GM12878 (cell line): ENCODE measurements around the gene CFB. TPM values are rescaled to one million over a fixed set of nuclear protein-coding genes. Genes with fewer than 3 reads are reported as not detected.

ENCODE experiments used
- ATAC-seq: fragments of 200-7000 bp; cut with Tn5 transposase; 3 replicates; pipeline ENCODE4 v1.9.1; 2020; ENCODE audit warnings: mild to moderate bottlenecking, moderate library complexity
- BruUV-seq: library from RNA; stranded (reverse); fragments of 400-500 nt; replicated peaks from 2 replicates; lab custom pipeline; 2021; lab: Mats Ljungman, UMichigan
- CTCF ChIA-PET: fragments of 300-600 bp; sonication (Branson Sonifier 250); formaldehyde crosslinking; extraction: SDS; loops from one replicate; lab custom pipeline; 2021; ENCODE audit warnings: inconsistent platforms; lab: Yijun Ruan, JAX
- POLR2A ChIA-PET: fragments of 350-600 bp; formaldehyde crosslinking; extraction: SDS; loops from one replicate; lab custom pipeline; 2021; ENCODE audit warnings: inconsistent platforms; lab: Charles Lee
- RAD21 ChIA-PET: fragments of 300-600 bp; sonication (Branson Sonifier 250); formaldehyde crosslinking; loops from one replicate; lab custom pipeline; 2023; ENCODE audit warnings: antibody characterized with exemption; ENCODE audit not compliant: unreplicated experiment; lab: Charles Lee
- SMC1A ChIA-PET: fragments of 300-600 bp; sonication (Branson Sonifier 250); formaldehyde crosslinking; loops from one replicate; lab custom pipeline; 2023; ENCODE audit not compliant: unreplicated experiment, uncharacterized antibody; lab: Charles Lee
- DNase-seq: peaks from one replicate; pipeline ENCODE4 v3.0.0-alpha.2; 2011; ENCODE audit warnings: low read depth, low spot score
- FAIRE-seq: peaks from 3 replicates; lab custom pipeline; 2011; peaks lifted over from hg19 to GRCh38; lab: Jason Lieb, UNC
- H2AFZ ChIP-seq: 2 replicates; pipeline ENCODE4 v1.6.0; 2011; ENCODE audit warnings: low read depth, low read length, control low read depth; ENCODE audit not compliant: control insufficient read depth
- H3K27ac ChIP-seq: 2 replicates; pipeline ENCODE4 v1.5.1; 2011; ENCODE audit warnings: control low read depth; ENCODE audit not compliant: control insufficient read depth, insufficient read depth
- H3K27me3 ChIP-seq, 2 experiments: replicated peaks in 1 of 2; 2 replicates each; pipeline versions ENCODE4 v1.6.0 to v1.6.1; 2011; ENCODE audit warnings: low read length in 1 of 2; ENCODE audit not compliant: control insufficient read depth in 2 of 2, insufficient read depth in 2 of 2
- H3K36me3 ChIP-seq, 2 experiments: 2 replicates each; pipeline ENCODE4 v1.5.1; 2011; ENCODE audit warnings: low read length in 1 of 2; ENCODE audit not compliant: control insufficient read depth in 2 of 2, insufficient read depth in 2 of 2
- H3K4me1 ChIP-seq: 2 replicates; pipeline ENCODE4 v1.6.1; 2011; ENCODE audit warnings: mild to moderate bottlenecking, low read length, moderate library complexity, mixed read lengths; ENCODE audit not compliant: control insufficient read depth, insufficient read depth
- H3K4me2 ChIP-seq: 2 replicates; pipeline ENCODE4 v1.6.0; 2011; ENCODE audit warnings: control low read depth; ENCODE audit not compliant: control insufficient read depth, insufficient read depth
- H3K4me3 ChIP-seq: fragments of 200-600 bp; sonication (generic); 2 replicates; pipeline ENCODE4 v1.5.1; 2016
- H3K79me2 ChIP-seq: 2 replicates; pipeline ENCODE4 v1.6.0; 2011; ENCODE audit warnings: low read length; ENCODE audit not compliant: control insufficient read depth, insufficient read depth
- H3K9ac ChIP-seq: 2 replicates; pipeline ENCODE4 v1.8.0; 2011; ENCODE audit warnings: low read length, control low read depth, mixed read lengths; ENCODE audit not compliant: control insufficient read depth, insufficient read depth
- H3K9me3 ChIP-seq: replicated peaks from 3 replicates; pipeline ENCODE4 v1.5.1; 2011; ENCODE audit warnings: mild to moderate bottlenecking, low read length; ENCODE audit not compliant: control insufficient read depth, insufficient read depth
- H4K20me1 ChIP-seq: 2 replicates; pipeline ENCODE4 v1.6.0; 2011; ENCODE audit not compliant: control insufficient read depth, insufficient read depth
- BACH1 ChIP-seq: fragments of 450-650 bp; IDR thresholded peaks from 2 replicates; pipeline ENCODE4 v1.6.1; 2017; ENCODE audit warnings: mild to moderate bottlenecking, borderline replicate concordance
- EED ChIP-seq: sonication (generic); IDR thresholded peaks from 2 replicates; pipeline ENCODE4 v1.6.1; 2016; ENCODE audit warnings: antibody characterized with exemption, low read depth
- ETV6 ChIP-seq, 2 experiments: fragments of 450-650 bp in 1 of 2; IDR thresholded peaks in 1 of 2; conservative IDR thresholded peaks in 1 of 2; 2 replicates each; pipeline ENCODE4 v1.6.1; 2014; ENCODE audit warnings: antibody characterized with exemption in 1 of 2, borderline replicate concordance in 1 of 2, low read depth in 1 of 2, mild to moderate bottlenecking in 1 of 2, moderate library complexity in 1 of 2
- GABPA ChIP-seq: IDR thresholded peaks from 2 replicates; pipeline ENCODE4 v1.6.1; 2014; ENCODE audit warnings: antibody characterized with exemption, low read depth, mild to moderate bottlenecking, inconsistent platforms
- NFYB ChIP-seq: IDR thresholded peaks from 2 replicates; pipeline ENCODE4 v1.6.1; 2011; ENCODE audit warnings: low read depth, mild to moderate bottlenecking, low read length, improper control_type of control experiment, moderate library complexity; ENCODE audit not compliant: insufficient read depth
- SP1 ChIP-seq: IDR thresholded peaks from one replicate; pipeline ENCODE4 v1.6.1; 2011; ENCODE audit warnings: low read depth, low read length
- TAF1 ChIP-seq: IDR thresholded peaks from 2 replicates; pipeline ENCODE4 v1.6.1; 2011; ENCODE audit warnings: mild to moderate bottlenecking, low read depth, low read length, borderline replicate concordance
- WRNIP1 ChIP-seq: IDR thresholded peaks from 2 replicates; pipeline ENCODE4 v1.6.1; 2011; ENCODE audit warnings: low read depth, low read length, improper control_type of control experiment, borderline replicate concordance
- WGBS: methylation state at CpG from one replicate; pipeline ENCODE4 v1.1.6; 2016; ENCODE audit warnings: low lambda C conversion rate; ENCODE audit not compliant: insufficient replicate concordance, insufficient coverage; ENCODE audit errors: missing lambda C conversion rate; 5-methylcytosine and 5-hydroxymethylcytosine counted together
- in situ Hi-C: fragments of 300-500 bp; cut with MboI; formaldehyde crosslinking; loops from 9 replicates; pipeline ENCODE4 v1.14.3; 2018; ENCODE audit warnings: mixed read lengths
- intact Hi-C: fragments of 100-400 bp; cut with micrococcal nuclease; formaldehyde crosslinking; loops from one replicate; pipeline ENCODE4 v1.14.2; 2022; ENCODE audit not compliant: unreplicated experiment
- polyA plus RNA-seq, 11 experiments: library from polyadenylated mRNA; depleted of rRNA in 4 of 11; unstranded in 6 of 11; stranded (reverse) in 5 of 11; fragments of >200 nt; fragmentation: Nextera tagmentation in 4 of 11; fragmentation: Illumina TruSeq in 1 of 11; extraction: Ambion mirVana in 4 of 11; extraction: Trizol in 1 of 11; gene quantifications; 1 replicate in 1 of 11; 2 replicates in 10 of 11; pipeline versions ENCODE4 v1.2.1 to v1.2.3, GENCODE V29; 2011 to 2016; ENCODE audit warnings: inconsistent platforms in 2 of 11, missing spikeins in 2 of 11, low read depth in 1 of 11
- total RNA-seq, 4 experiments: library from RNA; depleted of rRNA in 3 of 4; stranded (reverse); fragments of >200 nt in 3 of 4; fragmentation: Illumina TruSeq in 1 of 4; extraction: Trizol in 1 of 4; gene quantifications; 2 replicates each; pipeline versions ENCODE4 v1.2.1 to v1.2.3, GENCODE V29; 2013 to 2021
- TF ChIP-seq, protein P1 (sequence below): fragments of 450-650 bp; formaldehyde crosslinking; IDR thresholded peaks from 2 replicates; pipeline ENCODE4 v1.4.0; 2020; ENCODE audit warnings: mild to moderate bottlenecking, moderate library complexity
- TF ChIP-seq, protein P2 (sequence below): IDR thresholded peaks from 2 replicates; pipeline ENCODE4 v1.6.1; 2012; ENCODE audit warnings: low read depth, low read length, improper control_type of control experiment
- TF ChIP-seq, protein P3 (sequence below): fragments of 450-650 bp; IDR thresholded peaks from 2 replicates; pipeline ENCODE4 v1.6.1; 2016; ENCODE audit warnings: mild to moderate bottlenecking, moderate library complexity, borderline replicate concordance

The CFB gene
- total and polyA plus RNA-seq, 10 of the 15 experiments (the other 5 are each of a cell fraction or from before 2014, with no cell fraction given) = 0.09 to 1.7 (median 0.44) TPM; not detected in 7

DNA sequence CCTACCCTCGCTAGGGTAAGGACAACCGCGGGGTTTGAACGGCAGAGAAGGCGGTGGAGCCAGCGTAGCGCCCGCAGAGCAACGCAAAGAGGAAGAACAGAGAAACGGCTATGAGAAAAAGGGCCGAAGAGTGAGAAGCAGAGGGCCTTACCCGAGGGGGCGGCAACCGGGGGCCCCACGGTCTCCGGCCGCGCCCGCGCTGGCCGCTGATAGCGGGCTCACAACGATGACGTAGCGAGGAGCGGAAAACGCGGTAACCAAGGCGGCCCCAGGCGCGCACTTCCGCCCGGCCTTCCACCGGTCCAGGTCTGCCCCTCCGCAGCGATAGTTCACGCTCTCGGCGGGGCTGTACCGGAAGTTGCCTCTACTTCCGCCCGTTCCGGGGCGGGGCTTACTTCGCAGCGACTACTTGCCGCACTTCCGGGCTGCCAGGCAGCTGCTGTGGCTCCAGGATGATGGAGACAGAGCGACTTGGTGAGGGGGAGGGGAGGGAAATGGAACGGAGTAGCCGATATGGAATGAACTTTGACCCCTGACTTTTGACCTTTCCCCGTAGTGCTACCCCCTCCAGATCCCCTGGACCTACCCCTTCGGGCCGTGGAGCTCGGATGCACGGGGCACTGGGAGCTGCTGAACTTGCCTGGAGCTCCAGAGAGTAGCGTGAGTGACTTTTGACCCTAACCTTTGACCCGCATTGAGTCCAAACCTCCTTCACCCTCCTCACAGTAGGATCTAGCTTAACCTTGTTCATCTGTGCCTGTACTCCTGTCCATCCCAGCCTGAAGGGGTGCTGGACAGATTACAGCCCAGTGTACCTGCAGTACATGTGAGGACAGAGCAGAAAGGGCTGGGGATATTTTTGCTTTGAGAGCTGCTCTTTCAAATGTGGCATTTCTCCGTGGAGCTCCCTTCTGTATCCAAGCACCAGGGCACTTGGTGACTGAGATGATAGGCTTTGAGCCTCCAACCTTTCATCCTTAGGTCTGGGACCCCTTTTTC, 13.1 kb downstream of the CFB start, which contains the start of the genes NELFE and SKIC2:
Gene NELFE, minus strand, starts transcription at position 231 of the 999 bp plus-strand sequence. CDS start 525 bp downstream, outside the sequence.
Gene SKIC2, plus strand, starts transcription at position 435 of the 999 bp plus-strand sequence. Its CDS starts 18 bp downstream, at position 453.
- FAIRE-seq (peak; percentile 96), DNase-seq (peak; percentile 93), ATAC-seq (peak; percentile 99)
- Histone ChIP-seq H3K27me3 (no peaks in the 10 kb centered on the region), H3K79me2 (peaks cover 27% of the 10 kb centered on the region), H4K20me1 (no peaks in the 10 kb centered on the region), H3K36me3 (peaks cover 15 to 26% of the 10 kb centered on the region in 2 experiments), H3K4me3 (peak within 1 kb of the TSS; percentile 99), H3K4me1 (peaks cover 11% of the 10 kb centered on the region), H3K9ac (peak within 1 kb of the TSS; percentile 98), H3K27ac (peak within 1 kb of the TSS; percentile 84), H3K9me3 (no peaks in the 10 kb centered on the region), H3K4me2 (peak within 1 kb of the TSS; percentile 99), H2AFZ (peak within 1 kb of the TSS; percentile 92)
- ChIA-PET RAD21 (interaction anchor here (1.2 to 2.0 kb wide), 2 partner anchors 13 to 61 kb away, joined by 3 to 11 read pairs; partner anchors contain the start of gene DXO), POLR2A (interaction anchor here (0.6 to 4.4 kb wide), 6 partner anchors 11 to 306 kb away, joined by 3 to 48 read pairs (median 3); partner anchors contain the start of genes BAG6, DXO, GPANK1 and GPSM3), CTCF (interaction anchor here (0.8 to 2.5 kb wide), 8 partner anchors 8 to 472 kb away, joined by 3 to 7 read pairs (median 3); partner anchors contain the start of genes ATF6B and DXO), SMC1A (interaction anchor here (0.7 to 2.5 kb wide), 9 partner anchors 9 to 237 kb away, joined by 3 to 17 read pairs (median 3); partner anchors contain the start of genes ATF6B and DXO)
- TSS peak; percentile 78 for BruUV-seq
- in situ Hi-C loops = no loop called here
- 1% methylated on average over 59 of the region's 59 CpGs for WGBS
- intact Hi-C loops = loop anchor here (1.0 kb wide), 1 partner anchor 13 kb away; the partner anchor contains the start of gene DXO
- no peak for TF ChIP-seq WRNIP1
- TF ChIP-seq NFYB = no peak
- peak; percentile 90 for TF ChIP-seq SP1
- TF ChIP-seq TAF1 = peak; percentile 99
- TF ChIP-seq BACH1 = no peak; the same call in 1 of the 2 replicates
- TF ChIP-seq ETV6 (conservative IDR thresholded peaks at IDR 0.05 in 1 of 2, IDR thresholded peaks at IDR 0.05 in 1 of 2; ENCODE audit: borderline replicate concordance in 1 of 2, low read depth in 1 of 2) = 0 out of 4 replicates have a peak, but pooled peaks of 1 of the 2 experiments have one; percentile 61
- TF ChIP-seq GABPA = peak; percentile 96
- TF ChIP-seq EED = 0 out of 2 replicates have a peak, but pooled peaks have one; percentile 25
- TF ChIP-seq, protein P1, sequence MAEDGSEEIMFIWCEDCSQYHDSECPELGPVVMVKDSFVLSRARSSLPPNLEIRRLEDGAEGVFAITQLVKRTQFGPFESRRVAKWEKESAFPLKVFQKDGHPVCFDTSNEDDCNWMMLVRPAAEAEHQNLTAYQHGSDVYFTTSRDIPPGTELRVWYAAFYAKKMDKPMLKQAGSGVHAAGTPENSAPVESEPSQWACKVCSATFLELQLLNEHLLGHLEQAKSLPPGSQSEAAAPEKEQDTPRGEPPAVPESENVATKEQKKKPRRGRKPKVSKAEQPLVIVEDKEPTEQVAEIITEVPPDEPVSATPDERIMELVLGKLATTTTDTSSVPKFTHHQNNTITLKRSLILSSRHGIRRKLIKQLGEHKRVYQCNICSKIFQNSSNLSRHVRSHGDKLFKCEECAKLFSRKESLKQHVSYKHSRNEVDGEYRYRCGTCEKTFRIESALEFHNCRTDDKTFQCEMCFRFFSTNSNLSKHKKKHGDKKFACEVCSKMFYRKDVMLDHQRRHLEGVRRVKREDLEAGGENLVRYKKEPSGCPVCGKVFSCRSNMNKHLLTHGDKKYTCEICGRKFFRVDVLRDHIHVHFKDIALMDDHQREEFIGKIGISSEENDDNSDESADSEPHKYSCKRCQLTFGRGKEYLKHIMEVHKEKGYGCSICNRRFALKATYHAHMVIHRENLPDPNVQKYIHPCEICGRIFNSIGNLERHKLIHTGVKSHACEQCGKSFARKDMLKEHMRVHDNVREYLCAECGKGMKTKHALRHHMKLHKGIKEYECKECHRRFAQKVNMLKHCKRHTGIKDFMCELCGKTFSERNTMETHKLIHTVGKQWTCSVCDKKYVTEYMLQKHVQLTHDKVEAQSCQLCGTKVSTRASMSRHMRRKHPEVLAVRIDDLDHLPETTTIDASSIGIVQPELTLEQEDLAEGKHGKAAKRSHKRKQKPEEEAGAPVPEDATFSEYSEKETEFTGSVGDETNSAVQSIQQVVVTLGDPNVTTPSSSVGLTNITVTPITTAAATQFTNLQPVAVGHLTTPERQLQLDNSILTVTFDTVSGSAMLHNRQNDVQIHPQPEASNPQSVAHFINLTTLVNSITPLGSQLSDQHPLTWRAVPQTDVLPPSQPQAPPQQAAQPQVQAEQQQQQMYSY (CRISPR knock-in tag) = no peak
- TF ChIP-seq, protein P2, sequence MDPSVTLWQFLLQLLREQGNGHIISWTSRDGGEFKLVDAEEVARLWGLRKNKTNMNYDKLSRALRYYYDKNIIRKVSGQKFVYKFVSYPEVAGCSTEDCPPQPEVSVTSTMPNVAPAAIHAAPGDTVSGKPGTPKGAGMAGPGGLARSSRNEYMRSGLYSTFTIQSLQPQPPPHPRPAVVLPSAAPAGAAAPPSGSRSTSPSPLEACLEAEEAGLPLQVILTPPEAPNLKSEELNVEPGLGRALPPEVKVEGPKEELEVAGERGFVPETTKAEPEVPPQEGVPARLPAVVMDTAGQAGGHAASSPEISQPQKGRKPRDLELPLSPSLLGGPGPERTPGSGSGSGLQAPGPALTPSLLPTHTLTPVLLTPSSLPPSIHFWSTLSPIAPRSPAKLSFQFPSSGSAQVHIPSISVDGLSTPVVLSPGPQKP = peak; percentile 98
- TF ChIP-seq, protein P3, sequence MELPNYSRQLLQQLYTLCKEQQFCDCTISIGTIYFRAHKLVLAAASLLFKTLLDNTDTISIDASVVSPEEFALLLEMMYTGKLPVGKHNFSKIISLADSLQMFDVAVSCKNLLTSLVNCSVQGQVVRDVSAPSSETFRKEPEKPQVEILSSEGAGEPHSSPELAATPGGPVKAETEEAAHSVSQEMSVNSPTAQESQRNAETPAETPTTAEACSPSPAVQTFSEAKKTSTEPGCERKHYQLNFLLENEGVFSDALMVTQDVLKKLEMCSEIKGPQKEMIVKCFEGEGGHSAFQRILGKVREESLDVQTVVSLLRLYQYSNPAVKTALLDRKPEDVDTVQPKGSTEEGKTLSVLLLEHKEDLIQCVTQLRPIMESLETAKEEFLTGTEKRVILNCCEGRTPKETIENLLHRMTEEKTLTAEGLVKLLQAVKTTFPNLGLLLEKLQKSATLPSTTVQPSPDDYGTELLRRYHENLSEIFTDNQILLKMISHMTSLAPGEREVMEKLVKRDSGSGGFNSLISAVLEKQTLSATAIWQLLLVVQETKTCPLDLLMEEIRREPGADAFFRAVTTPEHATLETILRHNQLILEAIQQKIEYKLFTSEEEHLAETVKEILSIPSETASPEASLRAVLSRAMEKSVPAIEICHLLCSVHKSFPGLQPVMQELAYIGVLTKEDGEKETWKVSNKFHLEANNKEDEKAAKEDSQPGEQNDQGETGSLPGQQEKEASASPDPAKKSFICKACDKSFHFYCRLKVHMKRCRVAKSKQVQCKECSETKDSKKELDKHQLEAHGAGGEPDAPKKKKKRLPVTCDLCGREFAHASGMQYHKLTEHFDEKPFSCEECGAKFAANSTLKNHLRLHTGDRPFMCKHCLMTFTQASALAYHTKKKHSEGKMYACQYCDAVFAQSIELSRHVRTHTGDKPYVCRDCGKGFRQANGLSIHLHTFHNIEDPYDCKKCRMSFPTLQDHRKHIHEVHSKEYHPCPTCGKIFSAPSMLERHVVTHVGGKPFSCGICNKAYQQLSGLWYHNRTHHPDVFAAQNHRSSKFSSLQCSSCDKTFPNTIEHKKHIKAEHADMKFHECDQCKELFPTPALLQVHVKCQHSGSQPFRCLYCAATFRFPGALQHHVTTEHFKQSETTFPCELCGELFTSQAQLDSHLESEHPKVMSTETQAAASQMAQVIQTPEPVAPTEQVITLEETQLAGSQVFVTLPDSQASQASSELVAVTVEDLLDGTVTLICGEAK = peak; percentile 97
